GM23338 (cell line): ENCODE results near the gene TPBG. TPM values are rescaled to one million over a fixed set of nuclear protein-coding genes. Genes with fewer than 3 reads are reported as not detected.

Experiments
- ATAC-seq: fragments of 200-7000 bp; cut with Tn5 transposase; 3 replicates; pipeline ENCODE4 v1.9.1; 2020
- DNase-seq: peaks from one replicate; pipeline ENCODE4 v3.0.0-alpha.2; 2015; ENCODE audit warnings: low spot score
- H2AFZ ChIP-seq: fragments of 200-600 bp; sonication (generic); 2 replicates; pipeline ENCODE4 v1.8.0; 2016; ENCODE audit warnings: antibody characterized with exemption, mild to moderate bottlenecking, moderate library complexity
- H3F3A ChIP-seq: fragments of 200-600 bp; sonication (generic); replicated peaks from 2 replicates; pipeline ENCODE4 v1.8.0; 2017; ENCODE audit warnings: antibody characterized with exemption, mixed run types, low read depth
- H3K27ac ChIP-seq: fragments of 200-600 bp; sonication (generic); 2 replicates; pipeline ENCODE4 v1.6.1; 2016; ENCODE audit warnings: low read depth
- H3K27me3 ChIP-seq: fragments of 200-600 bp; sonication (generic); 2 replicates; pipeline ENCODE4 v1.8.0; 2016; ENCODE audit warnings: mild to moderate bottlenecking, mixed run types, moderate library complexity; ENCODE audit not compliant: insufficient read depth
- H3K36me3 ChIP-seq: fragments of 200-600 bp; sonication (generic); 2 replicates; pipeline ENCODE4 v1.8.0; 2016; ENCODE audit warnings: mild to moderate bottlenecking; ENCODE audit not compliant: insufficient read depth
- H3K4me1 ChIP-seq: fragments of 200-600 bp; sonication (generic); 2 replicates; pipeline ENCODE4 v1.8.0; 2016; ENCODE audit warnings: mild to moderate bottlenecking, moderate library complexity; ENCODE audit not compliant: insufficient read depth
- H3K4me2 ChIP-seq: fragments of 200-600 bp; sonication (generic); 2 replicates; pipeline ENCODE4 v1.7.1; 2017; ENCODE audit warnings: mixed run types
- H3K4me3 ChIP-seq: fragments of 200-600 bp; sonication (generic); 2 replicates; pipeline ENCODE4 v1.6.1; 2016; ENCODE audit warnings: mixed run types
- H3K79me2 ChIP-seq: fragments of 200-600 bp; sonication (generic); replicated peaks from 2 replicates; pipeline ENCODE4 v1.8.0; 2017; ENCODE audit warnings: mild to moderate bottlenecking; ENCODE audit not compliant: insufficient read depth
- H3K9me2 ChIP-seq: fragments of 200-600 bp; sonication (generic); 2 replicates; pipeline ENCODE4 v1.8.0; 2017; ENCODE audit not compliant: insufficient read depth
- H4K20me1 ChIP-seq: fragments of 200-600 bp; sonication (generic); replicated peaks from 2 replicates; pipeline ENCODE4 v1.8.0; 2017; ENCODE audit warnings: mild to moderate bottlenecking; ENCODE audit not compliant: insufficient read depth
- H3K27ac Mint-ChIP-seq: 2 replicates; pipeline ENCODE4 v1.8.0; 2020; ENCODE audit warnings: inconsistent platforms, mild to moderate bottlenecking, moderate library complexity, mixed read lengths
- H3K27me3 Mint-ChIP-seq: 3 replicates; pipeline ENCODE4 v1.8.0; 2022; ENCODE audit warnings: low read depth, mild to moderate bottlenecking, moderate library complexity, mixed read lengths, inconsistent platforms; ENCODE audit not compliant: insufficient read depth, poor library complexity
- H3K36me3 Mint-ChIP-seq: 3 replicates; pipeline ENCODE4 v1.8.0; 2021; ENCODE audit warnings: low read depth, mild to moderate bottlenecking, inconsistent platforms, moderate library complexity, mixed read lengths
- H3K4me1 Mint-ChIP-seq: 3 replicates; pipeline ENCODE4 v1.8.0; 2020; ENCODE audit warnings: mild to moderate bottlenecking, inconsistent platforms, mixed read lengths
- H3K4me3 Mint-ChIP-seq: 3 replicates; pipeline ENCODE4 v1.8.0; 2021; ENCODE audit warnings: moderate library complexity, mild to moderate bottlenecking, inconsistent platforms, mixed read lengths
- H3K9me3 Mint-ChIP-seq: 3 replicates; pipeline ENCODE4 v1.8.0; 2020; ENCODE audit warnings: moderate library complexity, mild to moderate bottlenecking, inconsistent platforms, mixed read lengths
- CREB1 ChIP-seq: fragments of 250-450 bp; sonication (Bioruptor Pico); IDR thresholded peaks from 2 replicates; pipeline ENCODE4 v1.5.0; 2020; ENCODE audit warnings: low read depth, mild to moderate bottlenecking, moderate library complexity
- EZH2 ChIP-seq: fragments of 200-600 bp; sonication (generic); IDR thresholded peaks from one replicate; pipeline ENCODE4 v1.8.0; 2017; ENCODE audit warnings: antibody characterized with exemption, mild to moderate bottlenecking, low read depth; ENCODE audit not compliant: unreplicated experiment
- EZH2phosphoT487 ChIP-seq: fragments of 200-600 bp; sonication (generic); IDR thresholded peaks from one replicate; pipeline ENCODE4 v1.8.1; 2018; ENCODE audit warnings: antibody characterized with exemption; ENCODE audit not compliant: unreplicated experiment
- JUNB ChIP-seq: IDR thresholded peaks from one replicate; pipeline ENCODE4 v1.6.1; 2016; ENCODE audit warnings: antibody characterized with exemption; ENCODE audit not compliant: unreplicated experiment
- NANOG ChIP-seq: IDR thresholded peaks from 2 replicates; pipeline ENCODE4 v1.6.1; 2016; ENCODE audit warnings: antibody characterized with exemption, borderline replicate concordance
- POLR2AphosphoS5 ChIP-seq: IDR thresholded peaks from 2 replicates; pipeline ENCODE4 v1.6.1; 2016; ENCODE audit warnings: antibody characterized with exemption, low read depth
- STAT1 ChIP-seq: IDR thresholded peaks from one replicate; pipeline ENCODE4 v1.6.1; 2016; ENCODE audit warnings: antibody characterized with exemption; ENCODE audit not compliant: unreplicated experiment
- ZNF114 ChIP-seq: fragments of 250-450 bp; sonication (Bioruptor Pico); IDR thresholded peaks from 2 replicates; pipeline ENCODE4 v1.5.0; 2020; ENCODE audit warnings: mild to moderate bottlenecking, moderate library complexity
- ZNF331 ChIP-seq: fragments of 250-450 bp; sonication (Bioruptor Pico); IDR thresholded peaks from 2 replicates; pipeline ENCODE4 v1.5.0; 2020; ENCODE audit warnings: low read depth, mild to moderate bottlenecking, moderate library complexity
- polyA plus RNA-seq: library from polyadenylated mRNA; unstranded; fragments of >200 nt; fragmentation: Nextera tagmentation; extraction: Ambion mirVana; gene quantifications from 2 replicates; pipeline ENCODE4 v1.2.1, GENCODE V29; 2016
- total RNA-seq: library from RNA; depleted of rRNA; stranded (reverse); fragments of >200 nt; shearing (Covaris generic); gene quantifications from 2 replicates; pipeline ENCODE4 v1.2.3, GENCODE V29; 2014
- TF ChIP-seq, protein P1 (sequence below): fragments of 250-450 bp; sonication (Bioruptor Pico); IDR thresholded peaks from 2 replicates; pipeline ENCODE4 v1.5.0; 2020; ENCODE audit warnings: mild to moderate bottlenecking, moderate library complexity
- TF ChIP-seq, protein P2 (sequence below): IDR thresholded peaks from one replicate; pipeline ENCODE4 v1.6.1; 2018; ENCODE audit warnings: antibody characterized with exemption; ENCODE audit not compliant: unreplicated experiment
- TF ChIP-seq, protein P3 (sequence below): IDR thresholded peaks from 2 replicates; pipeline ENCODE4 v1.6.1; 2016; ENCODE audit warnings: antibody characterized with exemption
- TF ChIP-seq, protein P4 (sequence below), 2 experiments: fragments of 200-600 bp in 1 of 2; sonication (generic) in 1 of 2; conservative IDR thresholded peaks; 2 replicates each; pipeline versions ENCODE4 v1.5.1 to v1.6.1; 2016 to 2017; ENCODE audit warnings: antibody characterized with exemption in 2 of 2, low read depth in 2 of 2, mild to moderate bottlenecking in 2 of 2, moderate library complexity in 1 of 2

The TPBG gene
- total and polyA plus RNA-seq, 2 experiments from 2014 or later = 22.1 to 33.0 TPM

DNA sequence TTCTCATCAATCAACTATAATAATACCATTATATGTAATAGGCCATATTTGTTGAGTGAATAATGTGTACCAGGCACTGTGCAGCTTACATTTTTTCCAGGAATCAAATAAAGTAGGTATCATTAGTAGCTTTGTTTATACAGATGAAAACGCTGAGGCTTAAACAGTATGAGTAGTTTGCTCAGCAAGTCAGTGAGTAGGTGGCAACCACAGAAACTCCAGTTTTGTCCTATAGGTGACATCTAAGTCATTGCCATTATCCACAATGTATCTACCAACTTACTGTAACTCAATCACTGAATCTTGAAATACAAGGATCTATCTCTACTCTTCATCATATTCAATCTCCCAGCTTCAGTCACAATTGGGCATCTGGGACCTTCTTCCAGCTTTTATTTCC lies 29.8 kb upstream of the TPBG start:
- ATAC-seq (no peak), DNase-seq (no peak)
- Histone ChIP-seq H3K4me1 (no peaks in the 10 kb centered on the region), H3K36me3 (no peaks in the 10 kb centered on the region), H3K4me2 (no peak overlapping the region), H2AFZ (no peak overlapping the region), H3K27me3 (no peaks in the 10 kb centered on the region), H3K27ac (no peak overlapping the region), H3K79me2 (no peaks in the 10 kb centered on the region), H3K9me2 (no peaks in the 10 kb centered on the region), H3K4me3 (no peak overlapping the region), H4K20me1 (no peaks in the 10 kb centered on the region), H3F3A (no peaks in the 10 kb centered on the region)
- H3K4me3 Mint-ChIP-seq = no peak overlapping the region
- H3K27me3 Mint-ChIP-seq = no peaks in the 10 kb centered on the region
- no peak overlapping the region for H3K27ac Mint-ChIP-seq
- no peaks in the 10 kb centered on the region for H3K9me3 Mint-ChIP-seq
- peaks cover 6% of the 10 kb centered on the region for H3K4me1 Mint-ChIP-seq
- TF ChIP-seq EZH2 = no peak
- TF ChIP-seq, protein P1, sequence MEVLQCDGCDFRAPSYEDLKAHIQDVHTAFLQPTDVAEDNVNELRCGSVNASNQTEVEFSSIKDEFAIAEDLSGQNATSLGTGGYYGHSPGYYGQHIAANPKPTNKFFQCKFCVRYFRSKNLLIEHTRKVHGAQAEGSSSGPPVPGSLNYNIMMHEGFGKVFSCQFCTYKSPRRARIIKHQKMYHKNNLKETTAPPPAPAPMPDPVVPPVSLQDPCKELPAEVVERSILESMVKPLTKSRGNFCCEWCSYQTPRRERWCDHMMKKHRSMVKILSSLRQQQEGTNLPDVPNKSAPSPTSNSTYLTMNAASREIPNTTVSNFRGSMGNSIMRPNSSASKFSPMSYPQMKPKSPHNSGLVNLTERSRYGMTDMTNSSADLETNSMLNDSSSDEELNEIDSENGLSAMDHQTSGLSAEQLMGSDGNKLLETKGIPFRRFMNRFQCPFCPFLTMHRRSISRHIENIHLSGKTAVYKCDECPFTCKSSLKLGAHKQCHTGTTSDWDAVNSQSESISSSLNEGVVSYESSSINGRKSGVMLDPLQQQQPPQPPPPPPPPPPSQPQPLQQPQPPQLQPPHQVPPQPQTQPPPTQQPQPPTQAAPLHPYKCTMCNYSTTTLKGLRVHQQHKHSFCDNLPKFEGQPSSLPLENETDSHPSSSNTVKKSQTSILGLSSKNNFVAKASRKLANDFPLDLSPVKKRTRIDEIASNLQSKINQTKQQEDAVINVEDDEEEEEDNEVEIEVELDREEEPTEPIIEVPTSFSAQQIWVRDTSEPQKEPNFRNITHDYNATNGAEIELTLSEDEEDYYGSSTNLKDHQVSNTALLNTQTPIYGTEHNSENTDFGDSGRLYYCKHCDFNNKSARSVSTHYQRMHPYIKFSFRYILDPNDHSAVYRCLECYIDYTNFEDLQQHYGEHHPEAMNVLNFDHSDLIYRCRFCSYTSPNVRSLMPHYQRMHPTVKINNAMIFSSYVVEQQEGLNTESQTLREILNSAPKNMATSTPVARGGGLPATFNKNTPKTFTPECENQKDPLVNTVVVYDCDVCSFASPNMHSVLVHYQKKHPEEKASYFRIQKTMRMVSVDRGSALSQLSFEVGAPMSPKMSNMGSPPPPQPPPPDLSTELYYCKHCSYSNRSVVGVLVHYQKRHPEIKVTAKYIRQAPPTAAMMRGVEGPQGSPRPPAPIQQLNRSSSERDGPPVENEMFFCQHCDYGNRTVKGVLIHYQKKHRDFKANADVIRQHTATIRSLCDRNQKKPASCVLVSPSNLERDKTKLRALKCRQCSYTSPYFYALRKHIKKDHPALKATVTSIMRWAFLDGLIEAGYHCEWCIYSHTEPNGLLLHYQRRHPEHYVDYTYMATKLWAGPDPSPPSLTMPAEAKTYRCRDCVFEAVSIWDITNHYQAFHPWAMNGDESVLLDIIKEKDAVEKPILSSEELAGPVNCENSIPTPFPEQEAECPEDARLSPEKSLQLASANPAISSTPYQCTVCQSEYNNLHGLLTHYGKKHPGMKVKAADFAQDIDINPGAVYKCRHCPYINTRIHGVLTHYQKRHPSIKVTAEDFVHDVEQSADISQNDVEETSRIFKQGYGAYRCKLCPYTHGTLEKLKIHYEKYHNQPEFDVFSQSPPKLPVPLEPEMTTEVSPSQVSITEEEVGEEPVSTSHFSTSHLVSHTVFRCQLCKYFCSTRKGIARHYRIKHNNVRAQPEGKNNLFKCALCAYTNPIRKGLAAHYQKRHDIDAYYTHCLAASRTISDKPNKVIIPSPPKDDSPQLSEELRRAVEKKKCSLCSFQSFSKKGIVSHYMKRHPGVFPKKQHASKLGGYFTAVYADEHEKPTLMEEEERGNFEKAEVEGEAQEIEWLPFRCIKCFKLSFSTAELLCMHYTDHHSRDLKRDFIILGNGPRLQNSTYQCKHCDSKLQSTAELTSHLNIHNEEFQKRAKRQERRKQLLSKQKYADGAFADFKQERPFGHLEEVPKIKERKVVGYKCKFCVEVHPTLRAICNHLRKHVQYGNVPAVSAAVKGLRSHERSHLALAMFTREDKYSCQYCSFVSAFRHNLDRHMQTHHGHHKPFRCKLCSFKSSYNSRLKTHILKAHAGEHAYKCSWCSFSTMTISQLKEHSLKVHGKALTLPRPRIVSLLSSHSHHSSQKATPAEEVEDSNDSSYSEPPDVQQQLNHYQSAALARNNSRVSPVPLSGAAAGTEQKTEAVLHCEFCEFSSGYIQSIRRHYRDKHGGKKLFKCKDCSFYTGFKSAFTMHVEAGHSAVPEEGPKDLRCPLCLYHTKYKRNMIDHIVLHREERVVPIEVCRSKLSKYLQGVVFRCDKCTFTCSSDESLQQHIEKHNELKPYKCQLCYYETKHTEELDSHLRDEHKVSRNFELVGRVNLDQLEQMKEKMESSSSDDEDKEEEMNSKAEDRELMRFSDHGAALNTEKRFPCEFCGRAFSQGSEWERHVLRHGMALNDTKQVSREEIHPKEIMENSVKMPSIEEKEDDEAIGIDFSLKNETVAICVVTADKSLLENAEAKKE (CRISPR knock-in tag) = no peak
- no peak for TF ChIP-seq NANOG
- no peak for TF ChIP-seq EZH2phosphoT487
- TF ChIP-seq, protein P2, sequence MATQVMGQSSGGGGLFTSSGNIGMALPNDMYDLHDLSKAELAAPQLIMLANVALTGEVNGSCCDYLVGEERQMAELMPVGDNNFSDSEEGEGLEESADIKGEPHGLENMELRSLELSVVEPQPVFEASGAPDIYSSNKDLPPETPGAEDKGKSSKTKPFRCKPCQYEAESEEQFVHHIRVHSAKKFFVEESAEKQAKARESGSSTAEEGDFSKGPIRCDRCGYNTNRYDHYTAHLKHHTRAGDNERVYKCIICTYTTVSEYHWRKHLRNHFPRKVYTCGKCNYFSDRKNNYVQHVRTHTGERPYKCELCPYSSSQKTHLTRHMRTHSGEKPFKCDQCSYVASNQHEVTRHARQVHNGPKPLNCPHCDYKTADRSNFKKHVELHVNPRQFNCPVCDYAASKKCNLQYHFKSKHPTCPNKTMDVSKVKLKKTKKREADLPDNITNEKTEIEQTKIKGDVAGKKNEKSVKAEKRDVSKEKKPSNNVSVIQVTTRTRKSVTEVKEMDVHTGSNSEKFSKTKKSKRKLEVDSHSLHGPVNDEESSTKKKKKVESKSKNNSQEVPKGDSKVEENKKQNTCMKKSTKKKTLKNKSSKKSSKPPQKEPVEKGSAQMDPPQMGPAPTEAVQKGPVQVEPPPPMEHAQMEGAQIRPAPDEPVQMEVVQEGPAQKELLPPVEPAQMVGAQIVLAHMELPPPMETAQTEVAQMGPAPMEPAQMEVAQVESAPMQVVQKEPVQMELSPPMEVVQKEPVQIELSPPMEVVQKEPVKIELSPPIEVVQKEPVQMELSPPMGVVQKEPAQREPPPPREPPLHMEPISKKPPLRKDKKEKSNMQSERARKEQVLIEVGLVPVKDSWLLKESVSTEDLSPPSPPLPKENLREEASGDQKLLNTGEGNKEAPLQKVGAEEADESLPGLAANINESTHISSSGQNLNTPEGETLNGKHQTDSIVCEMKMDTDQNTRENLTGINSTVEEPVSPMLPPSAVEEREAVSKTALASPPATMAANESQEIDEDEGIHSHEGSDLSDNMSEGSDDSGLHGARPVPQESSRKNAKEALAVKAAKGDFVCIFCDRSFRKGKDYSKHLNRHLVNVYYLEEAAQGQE = no peak
- TF ChIP-seq, protein P3, sequence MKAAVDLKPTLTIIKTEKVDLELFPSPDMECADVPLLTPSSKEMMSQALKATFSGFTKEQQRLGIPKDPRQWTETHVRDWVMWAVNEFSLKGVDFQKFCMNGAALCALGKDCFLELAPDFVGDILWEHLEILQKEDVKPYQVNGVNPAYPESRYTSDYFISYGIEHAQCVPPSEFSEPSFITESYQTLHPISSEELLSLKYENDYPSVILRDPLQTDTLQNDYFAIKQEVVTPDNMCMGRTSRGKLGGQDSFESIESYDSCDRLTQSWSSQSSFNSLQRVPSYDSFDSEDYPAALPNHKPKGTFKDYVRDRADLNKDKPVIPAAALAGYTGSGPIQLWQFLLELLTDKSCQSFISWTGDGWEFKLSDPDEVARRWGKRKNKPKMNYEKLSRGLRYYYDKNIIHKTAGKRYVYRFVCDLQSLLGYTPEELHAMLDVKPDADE = no peak
- no peak for TF ChIP-seq ZNF331 (CRISPR knock-in tag)
- TF ChIP-seq ZNF114 (CRISPR knock-in tag) = no peak
- TF ChIP-seq CREB1 (CRISPR knock-in tag) = no peak
- TF ChIP-seq, protein P4, sequence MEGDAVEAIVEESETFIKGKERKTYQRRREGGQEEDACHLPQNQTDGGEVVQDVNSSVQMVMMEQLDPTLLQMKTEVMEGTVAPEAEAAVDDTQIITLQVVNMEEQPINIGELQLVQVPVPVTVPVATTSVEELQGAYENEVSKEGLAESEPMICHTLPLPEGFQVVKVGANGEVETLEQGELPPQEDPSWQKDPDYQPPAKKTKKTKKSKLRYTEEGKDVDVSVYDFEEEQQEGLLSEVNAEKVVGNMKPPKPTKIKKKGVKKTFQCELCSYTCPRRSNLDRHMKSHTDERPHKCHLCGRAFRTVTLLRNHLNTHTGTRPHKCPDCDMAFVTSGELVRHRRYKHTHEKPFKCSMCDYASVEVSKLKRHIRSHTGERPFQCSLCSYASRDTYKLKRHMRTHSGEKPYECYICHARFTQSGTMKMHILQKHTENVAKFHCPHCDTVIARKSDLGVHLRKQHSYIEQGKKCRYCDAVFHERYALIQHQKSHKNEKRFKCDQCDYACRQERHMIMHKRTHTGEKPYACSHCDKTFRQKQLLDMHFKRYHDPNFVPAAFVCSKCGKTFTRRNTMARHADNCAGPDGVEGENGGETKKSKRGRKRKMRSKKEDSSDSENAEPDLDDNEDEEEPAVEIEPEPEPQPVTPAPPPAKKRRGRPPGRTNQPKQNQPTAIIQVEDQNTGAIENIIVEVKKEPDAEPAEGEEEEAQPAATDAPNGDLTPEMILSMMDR (conservative IDR thresholded peaks at IDR 0.05; ENCODE audit: low read depth in 2 of 2) = no peak
- TF ChIP-seq POLR2AphosphoS5 = no peak
- TF ChIP-seq JUNB = no peak
- no peak for TF ChIP-seq STAT1
- no peaks in the 10 kb centered on the region; the same call in 2 of the 3 replicates for H3K36me3 Mint-ChIP-seq
